Esophagus muscularis mucosa (tissue), 4 donors: ENCODE measurements around the gene PTRH1. TPM values are rescaled to one million over a fixed set of nuclear protein-coding genes. Genes with fewer than 3 reads are reported as not detected.

Experiments used
- DNase-seq: peaks from one replicate; pipeline ENCODE4 v3.0.0-alpha.2; 2017; ENCODE audit errors: extremely low spot score
- H3K27ac ChIP-seq, 4 donors: fragments of 200-600 bp; sonication (generic); replicated peaks in 1 of 4; 1 replicate in 3 of 4; 2 replicates in 1 of 4; pipeline ENCODE4 v1.5.1; 2016 to 2019; ENCODE audit warnings: mild to moderate bottlenecking in 1 of 4
- H3K27me3 ChIP-seq, 4 donors: fragments of 200-600 bp; sonication (generic); one replicate each; pipeline versions ENCODE4 v1.5.1 to v1.6.0; 2016 to 2019
- H3K36me3 ChIP-seq, 4 donors: fragments of 200-600 bp; sonication (generic); one replicate each; pipeline ENCODE4 v1.5.1; 2016 to 2019
- H3K4me1 ChIP-seq, 4 donors: fragments of 200-600 bp; sonication (generic); one replicate each; pipeline ENCODE4 v1.5.1; 2016 to 2019
- H3K4me3 ChIP-seq, 4 donors: fragments of 200-600 bp; sonication (generic); 1 replicate in 2 of 4; 2 replicates in 2 of 4; pipeline ENCODE4 v1.5.1; 2016 to 2019; ENCODE audit warnings: mild to moderate bottlenecking in 4 of 4, moderate library complexity in 1 of 4
- H3K9me3 ChIP-seq, 4 donors: fragments of 200-600 bp; sonication (generic); 1 replicate in 3 of 4; 2 replicates in 1 of 4; pipeline ENCODE4 v1.5.1; 2016 to 2019
- CTCF ChIP-seq, 3 experiments: fragments of 200-600 bp in 2 of 3; fragments of 450-650 bp in 1 of 3; sonication (generic) in 2 of 3; IDR thresholded peaks; one replicate each; pipeline ENCODE4 v1.5.1; 2017 to 2019; ENCODE audit warnings: antibody characterized with exemption in 3 of 3, mild to moderate bottlenecking in 2 of 3, moderate library complexity in 1 of 3
- EP300 ChIP-seq: sonication (generic); formaldehyde crosslinking; IDR thresholded peaks from one replicate; pipeline ENCODE4 v1.6.1; 2017; ENCODE audit warnings: antibody characterized with exemption
- POLR2A ChIP-seq: fragments of 450-650 bp; IDR thresholded peaks from one replicate; pipeline ENCODE4 v1.6.1; 2017; ENCODE audit warnings: antibody characterized with exemption, moderate library complexity, mild to moderate bottlenecking, low read depth
- POLR2AphosphoS5 ChIP-seq, 2 donors: sonication (generic); formaldehyde crosslinking; IDR thresholded peaks; one replicate each; pipeline ENCODE4 v1.6.1; 2017; ENCODE audit warnings: antibody characterized with exemption in 2 of 2
- WGBS: methylation state at CpG from one replicate; pipeline ENCODE4 v1.1.5; 2018; 5-methylcytosine and 5-hydroxymethylcytosine counted together
- intact Hi-C: fragments of 100-400 bp; cut with DNase I; formaldehyde crosslinking; loops from one replicate; pipeline ENCODE4 v1.15.1; 2023
- total RNA-seq, 4 donors: library from RNA; depleted of rRNA; stranded (reverse); fragments of >200 nt; gene quantifications; one replicate each; pipeline versions ENCODE4 v1.1.0 to v1.2.1, GENCODE V29; 2016

Gene PTRH1
- 10 to 100 TPM; 16.8 to 23.5 (median 20.5) TPM for total RNA-seq

GRCh38 chr9:127715470-127716337 lies at the start of gene PTRH1, which contains the start of gene TTC16:
Gene PTRH1, minus strand, starts transcription at chr9:127715663. Its CDS starts 24 bp downstream, at chr9:127715639.
Gene TTC16, plus strand, starts transcription at chr9:127716079. Its CDS starts 67 bp downstream, at chr9:127716146.
- H3K27ac ChIP-seq = peak within 1 kb of the TSS; percentile 75 to 88 (median 82)
- intact Hi-C loops = loop anchor here (5.0 kb wide), 1 partner anchor 103 kb away; the partner anchor contains the start of gene STXBP1
- TF ChIP-seq EP300 = no peak
- no peak for TF ChIP-seq CTCF (IDR thresholded peaks at IDR 0.05)
- no peak for TF ChIP-seq POLR2A
- TF ChIP-seq POLR2AphosphoS5 (IDR thresholded peaks at IDR 0.05) = peak; percentile 81 to 82
- WGBS = 13% methylated on average over 21 of the region's 65 CpGs
- peaks cover 16 to 26% (median 21%) of the 10 kb centered on the region in 4 donors for H3K4me1 ChIP-seq
- H3K27me3 ChIP-seq = peaks cover 0 to 5% (median 0%) of the 10 kb centered on the region in 4 donors
- no peaks in the 10 kb centered on the region for H3K9me3 ChIP-seq
- H3K4me3 ChIP-seq = peak within 1 kb of the TSS; percentile 77 to 87 (median 78)
- peaks cover 0 to 7% (median 2%) of the 10 kb centered on the region in 4 donors for H3K36me3 ChIP-seq
- peak; percentile 99 for DNase-seq

- H3K9me3 ChIP-seq = no peaks in the 10 kb centered on the region
- WGBS = 50% methylated on average over 7 of the region's 7 CpGs
- peaks cover 0 to 25% (median 0%) of the 10 kb centered on the region in 4 donors for H3K36me3 ChIP-seq
- peaks cover 32 to 50% (median 42%) of the 10 kb centered on the region in 4 donors for H3K4me1 ChIP-seq
- H3K27me3 ChIP-seq = peaks cover 0 to 59% (median 0%) of the 10 kb centered on the region in 4 donors
- DNase-seq = no peak
- intact Hi-C loops = no loop called here
- H3K27ac ChIP-seq = peak overlapping the region in 3 of 4 donors; percentile 58 to 71 (median 63)
- TF ChIP-seq EP300 (peak; percentile 67), CTCF (IDR thresholded peaks at IDR 0.05) (peak in 2 of 3 experiments; percentile 28 to 37), POLR2AphosphoS5 (IDR thresholded peaks at IDR 0.05) (peak; percentile 36 to 63), POLR2A (no peak)
- H3K4me3 ChIP-seq = no peak overlapping the region
Observed at GRCh38 chr9:127763918-127764384, 48.5 kb upstream of the PTRH1 start.

GRCh38 chr9:127762111-127762676 lies 46.7 kb upstream of the PTRH1 start:
- intact Hi-C loops = no loop called here
- H3K27ac ChIP-seq = peak overlapping the region; percentile 28 to 67 (median 60)

DNA sequence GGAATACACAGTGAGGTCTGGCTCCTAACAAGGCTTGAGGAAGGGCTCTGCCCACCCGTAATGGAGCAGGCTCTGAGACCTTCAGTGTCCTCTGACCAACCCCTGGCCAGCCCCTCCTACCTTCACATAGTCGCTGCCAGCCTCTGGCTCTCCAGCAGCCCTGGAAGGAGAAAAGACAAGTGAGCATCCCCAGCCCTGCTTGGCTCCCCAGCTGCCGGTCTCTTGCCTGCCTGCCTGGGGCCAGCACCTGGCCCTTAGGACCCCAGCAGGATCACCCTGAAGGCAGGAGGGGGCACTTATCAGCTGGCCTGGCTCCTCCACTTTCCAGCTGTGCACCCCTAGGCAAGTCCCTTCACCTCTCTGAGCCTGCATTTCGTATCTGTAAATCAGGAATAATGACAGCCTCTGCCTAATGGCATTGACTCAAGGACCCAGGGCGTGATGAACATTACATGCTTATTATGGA lies 46.1 kb upstream of the PTRH1 start:
- DNase-seq = no peak
- Histone ChIP-seq H3K27ac (peak overlapping the region in 3 of 4 donors; percentile 44 to 67 (median 63)), H3K27me3 (peaks cover 0 to 66% (median 0%) of the 10 kb centered on the region in 4 donors), H3K4me1 (peaks cover 19 to 36% (median 25%) of the 10 kb centered on the region in 4 donors), H3K4me3 (peak overlapping the region; percentile 9 to 28 (median 16)), H3K36me3 (peaks cover 0 to 28% (median 0%) of the 10 kb centered on the region in 4 donors), H3K9me3 (no peaks in the 10 kb centered on the region)
- TF ChIP-seq POLR2AphosphoS5 (IDR thresholded peaks at IDR 0.05) (no peak), POLR2A (no peak), EP300 (no peak), CTCF (IDR thresholded peaks at IDR 0.05) (no peak)
- intact Hi-C loops = no loop called here
- WGBS = 58% methylated on average over 5 of the region's 5 CpGs

More at GRCh38 chr9:127762111-127762676, 46.7 kb upstream of the PTRH1 start:
- DNase-seq = no peak
- Histone ChIP-seq H3K27me3 (peaks cover 0 to 63% (median 0%) of the 10 kb centered on the region in 4 donors), H3K36me3 (peaks cover 0 to 33% (median 0%) of the 10 kb centered on the region in 4 donors), H3K4me3 (peak overlapping the region; percentile 9 to 28 (median 16)), H3K9me3 (no peaks in the 10 kb centered on the region), H3K4me1 (peaks cover 22 to 42% (median 31%) of the 10 kb centered on the region in 4 donors)
- 34% methylated on average over 16 of the region's 16 CpGs for WGBS
- TF ChIP-seq POLR2AphosphoS5 (IDR thresholded peaks at IDR 0.05) (peak in 1 of 2 donors; percentile 5), EP300 (no peak)
